Astrocyte (in vitro differentiated cells and primary cell): Measurements from ENCODE around the gene IKBKE. TPM values are rescaled to one million over a fixed set of nuclear protein-coding genes. Genes with fewer than 3 reads are reported as not detected.

Experiments used
- DNase-seq: peaks from one replicate; pipeline ENCODE4 v3.0.0-alpha.2; 2010; ENCODE audit warnings: low read depth
- FAIRE-seq: peaks from 2 replicates; lab custom pipeline; 2011; peaks lifted over from hg19 to GRCh38; lab: Jason Lieb, UNC
- H2AFZ ChIP-seq: 2 replicates; pipeline ENCODE4 v1.6.0; 2012; ENCODE audit warnings: low read depth, low read length, inconsistent platforms
- H3K27ac ChIP-seq: 2 replicates; pipeline ENCODE4 v1.5.1; 2011; ENCODE audit warnings: low read depth, low read length, inconsistent platforms
- H3K27me3 ChIP-seq: 2 replicates; pipeline ENCODE4 v1.6.0; 2011; ENCODE audit warnings: low read length, inconsistent platforms; ENCODE audit not compliant: insufficient read depth
- H3K36me3 ChIP-seq: 2 replicates; pipeline ENCODE4 v1.5.1; 2011; ENCODE audit warnings: low read length, inconsistent platforms; ENCODE audit not compliant: insufficient read depth
- H3K4me1 ChIP-seq: 2 replicates; pipeline ENCODE4 v1.5.1; 2011; ENCODE audit warnings: low read length, inconsistent platforms; ENCODE audit not compliant: insufficient read depth
- H3K4me2 ChIP-seq: 2 replicates; pipeline ENCODE4 v1.6.0; 2012; ENCODE audit warnings: low read length, inconsistent platforms
- H3K4me3 ChIP-seq: 2 replicates; pipeline ENCODE4 v1.5.1; 2011; ENCODE audit warnings: low read depth, mild to moderate bottlenecking, low read length, inconsistent platforms; ENCODE audit not compliant: insufficient read depth
- H3K79me2 ChIP-seq: 2 replicates; pipeline ENCODE4 v1.6.0; 2012; ENCODE audit warnings: mild to moderate bottlenecking, low read length, inconsistent platforms; ENCODE audit not compliant: insufficient read depth
- H3K9ac ChIP-seq: 2 replicates; pipeline ENCODE4 v1.6.0; 2012; ENCODE audit warnings: mild to moderate bottlenecking, low read length, inconsistent platforms
- H3K9me3 ChIP-seq: 2 replicates; pipeline ENCODE4 v1.5.1; 2012; ENCODE audit warnings: low read depth, mild to moderate bottlenecking, low read length, inconsistent platforms; ENCODE audit not compliant: insufficient read depth
- H4K20me1 ChIP-seq: 2 replicates; pipeline ENCODE4 v1.6.0; 2012; ENCODE audit warnings: low read length, inconsistent platforms; ENCODE audit not compliant: insufficient read depth
- H3K27ac Mint-ChIP-seq: one replicate; pipeline ENCODE4 v1.8.0; 2021; ENCODE audit warnings: mild to moderate bottlenecking, mixed read lengths; ENCODE audit not compliant: unreplicated experiment
- H3K27me3 Mint-ChIP-seq: one replicate; pipeline ENCODE4 v1.8.0; 2021; ENCODE audit warnings: low read depth, mixed read lengths; ENCODE audit not compliant: unreplicated experiment
- H3K36me3 Mint-ChIP-seq: one replicate; pipeline ENCODE4 v1.8.0; 2021; ENCODE audit warnings: low read depth, mixed read lengths; ENCODE audit not compliant: unreplicated experiment
- H3K4me1 Mint-ChIP-seq: one replicate; pipeline ENCODE4 v1.8.0; 2021; ENCODE audit warnings: low read depth, mixed read lengths; ENCODE audit not compliant: unreplicated experiment
- H3K4me3 Mint-ChIP-seq: one replicate; pipeline ENCODE4 v1.8.0; 2021; ENCODE audit warnings: mild to moderate bottlenecking, moderate library complexity, mixed read lengths; ENCODE audit not compliant: unreplicated experiment
- H3K9me3 Mint-ChIP-seq: one replicate; pipeline ENCODE4 v1.8.0; 2021; ENCODE audit warnings: mild to moderate bottlenecking, mixed read lengths; ENCODE audit not compliant: unreplicated experiment
- EZH2 ChIP-seq: IDR thresholded peaks from 2 replicates; pipeline ENCODE4 v1.6.1; 2012; ENCODE audit warnings: mild to moderate bottlenecking, low read length, inconsistent platforms; ENCODE audit not compliant: insufficient read depth
- total RNA-seq: library from RNA; stranded (reverse); gene quantifications from 2 replicates; pipeline ENCODE4 v1.2.1, GENCODE V29; 2021
- TF ChIP-seq, protein P1 (sequence below): IDR thresholded peaks from 2 replicates; pipeline ENCODE4 v1.5.1; 2011; ENCODE audit warnings: low read depth, mild to moderate bottlenecking, inconsistent platforms, low read length, moderate library complexity; ENCODE audit not compliant: insufficient read depth

The IKBKE gene
- total RNA-seq, 1 donor from 2014 or later = 17.0 TPM

DNA sequence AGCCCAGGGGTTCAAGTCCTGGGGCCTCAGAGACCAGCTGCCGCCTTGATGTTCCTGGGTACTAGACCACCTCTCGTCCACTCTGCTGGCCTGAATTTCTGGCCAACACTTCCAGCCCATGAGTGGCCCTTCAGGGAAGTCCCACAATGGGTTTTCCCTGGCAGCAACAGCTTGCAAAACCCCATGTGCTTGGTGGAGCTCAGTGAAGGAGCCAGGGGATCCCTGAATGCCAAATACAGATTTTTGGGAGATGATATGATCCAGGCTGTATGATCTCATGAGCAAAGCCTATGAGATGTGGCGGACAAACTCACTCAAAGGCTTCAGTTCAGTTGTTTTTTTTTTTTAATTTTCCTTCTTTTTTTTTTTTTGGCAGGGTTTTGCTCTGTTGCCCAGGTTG lies 27.5 kb downstream of the IKBKE start:
- no peak for FAIRE-seq
- no peak overlapping the region for H3K27ac Mint-ChIP-seq

DNA sequence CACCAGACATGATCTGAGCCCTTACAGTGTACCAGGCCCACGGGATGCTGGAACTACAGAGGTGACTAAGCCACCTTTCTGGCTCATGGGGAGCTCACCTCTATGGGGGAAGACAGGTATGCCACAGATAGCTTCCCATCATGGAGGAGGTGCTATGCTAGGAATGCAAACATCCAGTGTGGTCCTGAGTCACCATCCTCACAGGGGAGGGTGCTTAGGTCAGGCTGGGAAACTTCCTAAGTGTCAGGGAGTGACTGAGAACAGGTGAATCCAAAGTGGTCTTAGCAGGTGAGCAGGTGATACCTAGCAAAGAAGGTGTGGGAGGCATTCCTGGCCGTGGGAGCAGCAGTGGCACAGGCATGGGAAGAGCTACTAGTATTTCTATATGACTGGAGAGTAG lies 28.4 kb downstream of the IKBKE start:
- Histone ChIP-seq H3K79me2 (no peaks in the 10 kb centered on the region), H3K9ac (no peak overlapping the region), H3K4me3 (no peak overlapping the region), H3K9me3 (no peaks in the 10 kb centered on the region), H3K27ac (no peak overlapping the region), H3K4me1 (peaks cover 39% of the 10 kb centered on the region), H3K27me3 (no peaks in the 10 kb centered on the region), H3K4me2 (no peak overlapping the region), H4K20me1 (no peaks in the 10 kb centered on the region), H2AFZ (no peak overlapping the region), H3K36me3 (peaks cover 7% of the 10 kb centered on the region)
- Mint-ChIP-seq H3K9me3 (no peaks in the 10 kb centered on the region), H3K4me3 (peak overlapping the region; percentile 55), H3K27me3 (no peaks in the 10 kb centered on the region), H3K4me1 (peaks cover 35% of the 10 kb centered on the region), H3K36me3 (peaks cover 17% of the 10 kb centered on the region), H3K27ac (peak overlapping the region; percentile 10)
- FAIRE-seq (no peak), DNase-seq (no peak)
- TF ChIP-seq, protein P1, sequence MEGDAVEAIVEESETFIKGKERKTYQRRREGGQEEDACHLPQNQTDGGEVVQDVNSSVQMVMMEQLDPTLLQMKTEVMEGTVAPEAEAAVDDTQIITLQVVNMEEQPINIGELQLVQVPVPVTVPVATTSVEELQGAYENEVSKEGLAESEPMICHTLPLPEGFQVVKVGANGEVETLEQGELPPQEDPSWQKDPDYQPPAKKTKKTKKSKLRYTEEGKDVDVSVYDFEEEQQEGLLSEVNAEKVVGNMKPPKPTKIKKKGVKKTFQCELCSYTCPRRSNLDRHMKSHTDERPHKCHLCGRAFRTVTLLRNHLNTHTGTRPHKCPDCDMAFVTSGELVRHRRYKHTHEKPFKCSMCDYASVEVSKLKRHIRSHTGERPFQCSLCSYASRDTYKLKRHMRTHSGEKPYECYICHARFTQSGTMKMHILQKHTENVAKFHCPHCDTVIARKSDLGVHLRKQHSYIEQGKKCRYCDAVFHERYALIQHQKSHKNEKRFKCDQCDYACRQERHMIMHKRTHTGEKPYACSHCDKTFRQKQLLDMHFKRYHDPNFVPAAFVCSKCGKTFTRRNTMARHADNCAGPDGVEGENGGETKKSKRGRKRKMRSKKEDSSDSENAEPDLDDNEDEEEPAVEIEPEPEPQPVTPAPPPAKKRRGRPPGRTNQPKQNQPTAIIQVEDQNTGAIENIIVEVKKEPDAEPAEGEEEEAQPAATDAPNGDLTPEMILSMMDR = no peak
- TF ChIP-seq EZH2 = no peak

More for the DNA sequence above, 27.5 kb downstream of the IKBKE start:
- Histone ChIP-seq H3K79me2 (no peaks in the 10 kb centered on the region), H3K4me3 (no peak overlapping the region), H4K20me1 (no peaks in the 10 kb centered on the region), H3K9ac (no peak overlapping the region), H3K27me3 (no peaks in the 10 kb centered on the region), H3K36me3 (peaks cover 7% of the 10 kb centered on the region), H3K4me2 (no peak overlapping the region), H3K4me1 (peaks cover 32% of the 10 kb centered on the region), H3K27ac (no peak overlapping the region), H2AFZ (no peak overlapping the region), H3K9me3 (no peaks in the 10 kb centered on the region)
- TF ChIP-seq, protein P1 = no peak
- TF ChIP-seq EZH2 = no peak
- no peak for DNase-seq
- H3K9me3 Mint-ChIP-seq = no peaks in the 10 kb centered on the region
- H3K36me3 Mint-ChIP-seq = peaks cover 17% of the 10 kb centered on the region
- H3K27me3 Mint-ChIP-seq = no peaks in the 10 kb centered on the region
- peaks cover 32% of the 10 kb centered on the region for H3K4me1 Mint-ChIP-seq
- no peak overlapping the region for H3K4me3 Mint-ChIP-seq

DNA sequence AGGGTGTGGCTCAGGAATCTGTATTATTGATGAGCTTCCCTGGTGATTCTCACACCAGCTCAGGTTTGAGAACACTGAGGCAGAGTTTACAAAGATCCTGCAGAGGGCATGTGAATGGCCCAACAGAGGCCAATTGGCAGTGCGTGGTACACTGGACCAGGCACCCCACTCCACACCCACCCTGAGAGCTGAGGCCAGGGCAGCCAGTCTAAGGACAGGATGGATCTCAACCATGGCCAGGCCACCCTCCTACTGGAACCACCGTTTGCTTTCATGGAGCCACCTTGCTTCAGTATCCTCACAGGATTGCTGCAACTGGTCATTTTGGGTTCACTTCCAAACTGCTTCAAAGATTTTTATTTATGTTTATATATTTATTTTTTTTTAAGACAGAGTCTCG lies 29.8 kb downstream of the IKBKE start:
- no peak for FAIRE-seq
- H3K4me1 Mint-ChIP-seq = peaks cover 47% of the 10 kb centered on the region
- H3K4me2 ChIP-seq = no peak overlapping the region

More for the DNA sequence above, 29.8 kb downstream of the IKBKE start:
- Mint-ChIP-seq H3K4me3 (no peak overlapping the region), H3K9me3 (no peaks in the 10 kb centered on the region), H3K36me3 (peaks cover 15% of the 10 kb centered on the region), H3K27me3 (peaks cover 2% of the 10 kb centered on the region), H3K27ac (peak overlapping the region; percentile 47)
- peaks cover 49% of the 10 kb centered on the region for H3K4me1 ChIP-seq
- peaks cover 2% of the 10 kb centered on the region for H3K36me3 ChIP-seq
- TF ChIP-seq, protein P1 = no peak
- no peak for TF ChIP-seq EZH2
- H3K4me3 ChIP-seq = no peak overlapping the region
- H4K20me1 ChIP-seq = peaks cover 3% of the 10 kb centered on the region
- H3K9ac ChIP-seq = no peak overlapping the region
- H3K9me3 ChIP-seq = no peaks in the 10 kb centered on the region
- no peak for DNase-seq
- no peak overlapping the region for H2AFZ ChIP-seq
- no peak overlapping the region for H3K27ac ChIP-seq
- H3K79me2 ChIP-seq = no peaks in the 10 kb centered on the region
- H3K27me3 ChIP-seq = no peaks in the 10 kb centered on the region
